GM18505 (cell line): Measurements from ENCODE around the gene CFAP46.
"Not testable (repeated sequence)": the region's sequence is repeated elsewhere in the genome, so short reads cannot be mapped to it uniquely, and the experiment has no call there.

ENCODE experiments used
- ATAC-seq: cut with Tn5 transposase; IDR thresholded peaks from one replicate; pipeline ENCODE4 v1.9.1; 2021; ENCODE audit not compliant: unreplicated experiment
- POLR2A ChIP-seq: IDR thresholded peaks from 4 replicates; pipeline ENCODE4 v1.6.1; 2011; ENCODE audit warnings: borderline replicate concordance; ENCODE audit not compliant: insufficient read depth, insufficient read length; ENCODE audit errors: extremely low read depth

CFAP46 gene

DNA sequence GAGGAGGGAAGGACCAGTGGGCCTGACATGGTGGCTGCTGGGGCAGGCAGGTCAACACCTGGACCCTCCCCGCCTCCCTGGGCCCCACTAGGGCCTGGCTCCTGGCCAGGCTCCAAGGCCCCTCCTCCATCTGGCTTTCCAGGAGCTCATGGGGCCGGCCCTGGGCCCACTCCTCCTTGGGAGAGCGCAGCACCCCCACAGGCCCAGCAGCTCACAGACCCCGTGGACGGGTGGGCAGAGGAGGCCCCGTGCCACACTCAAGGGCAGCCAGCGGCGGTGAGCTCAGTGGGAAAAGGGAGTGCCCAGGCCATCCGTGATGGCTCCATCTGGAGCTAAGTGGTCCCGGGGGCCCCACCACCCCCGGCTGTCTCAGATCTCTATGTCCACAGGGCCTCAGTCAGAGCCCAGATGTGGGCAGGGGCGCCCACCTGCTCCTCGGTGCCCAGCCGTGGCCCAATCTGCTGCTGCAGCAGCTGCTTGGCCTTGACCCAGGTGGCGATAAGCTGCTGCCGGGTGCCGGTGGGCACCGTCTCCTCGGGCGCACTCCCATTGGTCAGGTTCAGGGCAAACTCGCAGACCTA lies 32.8 kb downstream of the CFAP46 start:
- no peak for ATAC-seq
- no peak for TF ChIP-seq POLR2A

DNA sequence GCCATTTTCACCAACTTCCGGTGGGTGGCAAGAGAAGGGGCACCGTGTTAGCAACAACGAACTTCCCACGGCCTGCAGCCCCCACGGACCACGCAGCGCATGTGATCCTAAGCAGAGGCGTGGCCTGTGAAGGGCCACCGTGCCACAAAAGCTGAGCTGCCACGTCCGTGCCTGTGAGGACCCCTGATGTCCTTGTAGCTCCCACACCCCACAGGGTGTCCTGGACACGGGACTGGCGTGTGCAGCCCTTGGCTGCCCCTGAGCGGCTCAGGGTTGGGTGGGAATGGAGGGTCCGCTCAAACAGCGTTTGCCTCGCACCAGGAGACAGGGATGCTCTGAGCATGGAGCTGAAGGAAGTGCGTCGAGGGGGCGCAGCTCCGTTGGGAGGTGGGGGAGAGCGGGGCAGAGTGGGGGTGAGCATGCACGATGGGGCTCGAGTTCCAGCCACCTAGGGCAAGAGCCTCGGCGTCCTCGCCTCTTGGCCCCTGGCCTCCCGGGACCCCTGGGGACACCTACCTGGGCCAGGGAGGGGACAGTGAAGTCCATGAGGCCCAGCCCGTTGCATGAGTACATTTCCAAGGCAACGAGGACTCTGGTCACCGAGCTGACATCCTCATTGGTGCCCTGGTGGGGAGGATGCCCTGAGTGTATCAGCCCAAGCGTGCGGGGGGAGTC lies 33.6 kb downstream of the CFAP46 start:
- no peak for TF ChIP-seq POLR2A
- ATAC-seq = no peak

DNA sequence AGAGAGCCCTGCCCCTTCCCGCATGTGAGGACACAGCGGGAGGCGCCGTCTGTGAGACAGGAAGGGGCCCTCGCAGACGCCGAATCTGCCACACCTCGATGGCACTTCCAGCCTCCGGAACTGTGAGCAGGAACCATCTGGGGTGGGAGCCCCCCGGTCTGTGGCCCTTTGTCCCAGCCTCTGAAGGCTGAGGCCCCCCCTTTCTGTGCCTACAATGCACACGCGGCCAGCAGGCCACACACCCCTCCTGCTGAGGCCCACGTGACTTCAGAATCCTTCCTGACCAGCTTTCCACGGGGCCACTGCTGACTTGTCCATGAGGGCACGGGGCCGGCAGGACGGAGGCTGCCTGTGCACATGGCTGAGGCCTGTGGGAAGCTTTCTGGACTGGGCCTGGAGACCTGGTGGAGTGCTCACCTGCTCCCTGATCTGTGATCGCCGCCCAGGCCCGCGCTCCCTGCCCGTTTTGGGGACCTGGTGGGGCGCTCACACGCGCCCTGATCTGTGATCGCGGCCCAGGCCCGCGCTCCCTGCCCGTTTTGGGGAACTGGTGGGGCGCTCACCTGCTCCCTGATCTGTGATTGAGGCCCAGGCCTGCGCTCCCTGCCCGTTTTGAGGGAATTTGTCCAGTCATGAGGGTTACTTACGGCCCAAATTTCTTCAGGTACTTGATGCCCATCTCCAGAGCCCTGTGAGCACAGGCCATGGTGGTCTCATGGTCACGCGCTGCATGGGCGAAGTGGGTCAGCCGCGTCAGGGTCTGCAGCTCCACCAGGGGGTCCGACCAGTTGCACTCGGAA lies 34.3 kb downstream of the CFAP46 start:
- no peak for ATAC-seq
- TF ChIP-seq POLR2A = no peak

DNA sequence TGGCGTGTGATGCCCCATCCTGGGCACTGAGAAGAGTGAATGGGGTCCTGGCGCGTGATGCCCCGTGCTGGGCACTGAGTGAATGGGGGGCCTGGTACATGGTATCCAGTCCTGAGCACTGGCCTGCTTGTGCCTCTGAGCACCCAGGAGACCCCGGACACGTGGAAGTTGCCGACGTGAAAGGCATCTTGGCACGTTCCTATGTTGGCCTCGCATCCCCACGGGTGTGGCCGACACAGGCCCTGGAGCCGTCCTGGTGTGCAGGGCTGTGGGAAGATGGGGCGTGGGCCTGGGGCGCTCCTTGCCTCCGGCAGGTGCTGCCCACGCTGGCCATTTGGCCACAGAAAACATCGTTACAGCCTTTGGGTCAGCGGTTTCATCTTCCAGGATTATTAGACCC lies 35.5 kb downstream of the CFAP46 start:
- ATAC-seq = no peak
- TF ChIP-seq POLR2A = no peak

DNA sequence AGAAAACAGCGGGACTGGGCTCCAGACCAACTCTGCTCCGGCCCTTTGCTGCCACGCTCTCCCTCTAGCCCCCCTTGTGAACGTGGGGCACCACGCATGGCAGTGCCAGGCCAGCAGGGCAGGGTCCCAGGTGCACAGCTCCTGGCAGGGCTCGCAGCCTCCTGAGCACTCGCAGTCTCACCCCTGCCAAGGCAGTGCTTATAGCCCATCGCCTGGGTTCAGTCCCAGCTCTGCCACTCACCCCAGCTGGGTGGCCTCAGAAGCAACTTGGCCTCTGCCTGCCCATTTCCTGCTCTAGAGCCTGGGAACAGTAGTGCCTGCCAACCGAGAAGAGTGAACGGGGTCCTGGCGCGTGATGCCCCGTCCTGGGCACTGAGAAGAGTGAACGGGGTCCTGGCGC lies 36.3 kb downstream of the CFAP46 start:
- ATAC-seq = no peak
- no peak for TF ChIP-seq POLR2A

DNA sequence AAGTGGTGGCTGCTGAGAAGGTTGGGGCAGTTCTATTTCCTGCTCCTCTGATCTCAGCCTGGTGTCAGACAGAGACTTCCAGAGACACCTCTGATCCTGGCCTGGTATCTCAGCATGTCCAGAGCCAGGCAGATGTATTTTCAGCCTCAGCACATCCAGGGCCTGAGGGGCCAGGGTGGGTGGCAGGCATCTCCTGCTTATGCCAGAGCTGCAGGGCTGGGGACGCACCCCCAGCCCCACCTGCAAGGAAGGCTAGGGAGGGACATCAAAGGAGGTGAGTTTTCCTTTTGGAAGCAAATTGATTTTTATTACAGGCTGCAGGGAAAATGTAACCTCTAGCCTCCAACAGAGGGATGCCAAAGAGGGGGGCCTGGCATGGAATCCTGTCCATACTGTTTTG lies 36.7 kb downstream of the CFAP46 start:
- ATAC-seq = no peak
- no peak for TF ChIP-seq POLR2A

DNA sequence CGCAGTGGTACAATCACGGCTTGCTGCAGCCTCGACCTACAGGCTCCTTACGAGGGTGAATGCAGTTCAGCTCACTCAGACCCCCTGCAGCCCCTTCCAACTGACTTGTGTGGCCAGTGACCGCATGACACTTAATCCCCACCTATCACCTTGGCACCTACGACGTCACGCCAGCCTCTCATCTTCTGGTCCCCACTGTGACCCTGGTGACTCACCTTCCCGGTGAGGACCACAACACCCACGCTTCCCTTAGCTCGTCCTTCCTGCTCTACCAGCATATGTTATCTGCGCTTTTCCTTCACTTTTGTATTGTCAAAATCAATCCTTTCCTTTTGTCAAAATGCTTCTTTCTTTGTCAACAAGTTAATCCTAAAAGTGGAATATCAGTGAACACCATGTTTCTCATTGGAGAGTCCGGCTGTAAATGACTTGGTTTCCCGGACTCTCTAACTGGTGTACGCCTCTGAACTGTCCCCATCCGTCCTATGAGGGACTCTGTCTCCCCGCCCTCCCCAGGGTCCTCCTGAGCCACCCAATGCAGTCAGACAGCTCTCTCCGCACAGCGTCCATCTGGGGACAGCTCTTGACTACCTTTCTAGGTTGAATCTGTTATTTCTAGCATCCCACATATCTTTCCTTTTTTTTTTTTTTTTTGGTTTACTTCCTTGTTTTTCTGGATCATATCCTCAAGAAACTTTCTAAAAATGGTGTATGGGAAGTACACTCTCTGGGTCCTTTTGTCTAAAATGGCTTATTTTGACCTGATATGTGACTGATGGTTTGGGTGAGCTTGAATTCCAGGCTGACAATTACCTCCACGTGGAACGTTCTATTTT lies 37.3 kb downstream of the CFAP46 start:
- ATAC-seq = no peak
- TF ChIP-seq POLR2A = no peak

DNA sequence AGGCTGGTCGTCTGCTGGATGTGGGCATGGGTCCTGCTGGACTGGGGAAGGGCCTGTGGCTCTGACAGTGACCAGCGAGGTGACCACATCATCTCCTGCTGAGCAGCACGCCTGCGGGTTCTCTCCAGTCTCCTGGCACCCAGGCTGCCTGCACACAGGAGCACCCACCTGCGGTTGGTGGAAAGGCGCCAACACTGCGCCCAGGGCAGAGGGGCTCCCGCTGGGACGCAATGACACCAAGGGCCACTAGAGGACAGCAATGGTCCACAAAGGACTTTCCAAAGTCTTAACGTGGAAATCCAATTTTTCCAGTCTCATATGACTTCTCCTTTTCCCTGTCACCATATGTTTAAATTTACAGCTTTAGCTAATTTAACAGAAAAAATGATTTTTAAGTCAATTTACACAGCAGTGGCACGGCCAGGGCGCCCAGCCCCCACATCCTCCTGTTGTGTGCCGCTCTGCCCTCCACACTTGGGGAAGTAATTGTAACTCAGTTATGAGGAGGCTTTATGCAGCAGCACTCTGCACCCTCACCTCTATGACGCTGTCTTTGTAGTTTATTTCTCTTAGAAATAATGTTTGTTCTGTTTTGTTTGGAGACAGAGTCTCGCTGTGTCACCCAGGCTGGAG lies 38.1 kb downstream of the CFAP46 start:
- ATAC-seq = no peak
- no peak for TF ChIP-seq POLR2A

DNA sequence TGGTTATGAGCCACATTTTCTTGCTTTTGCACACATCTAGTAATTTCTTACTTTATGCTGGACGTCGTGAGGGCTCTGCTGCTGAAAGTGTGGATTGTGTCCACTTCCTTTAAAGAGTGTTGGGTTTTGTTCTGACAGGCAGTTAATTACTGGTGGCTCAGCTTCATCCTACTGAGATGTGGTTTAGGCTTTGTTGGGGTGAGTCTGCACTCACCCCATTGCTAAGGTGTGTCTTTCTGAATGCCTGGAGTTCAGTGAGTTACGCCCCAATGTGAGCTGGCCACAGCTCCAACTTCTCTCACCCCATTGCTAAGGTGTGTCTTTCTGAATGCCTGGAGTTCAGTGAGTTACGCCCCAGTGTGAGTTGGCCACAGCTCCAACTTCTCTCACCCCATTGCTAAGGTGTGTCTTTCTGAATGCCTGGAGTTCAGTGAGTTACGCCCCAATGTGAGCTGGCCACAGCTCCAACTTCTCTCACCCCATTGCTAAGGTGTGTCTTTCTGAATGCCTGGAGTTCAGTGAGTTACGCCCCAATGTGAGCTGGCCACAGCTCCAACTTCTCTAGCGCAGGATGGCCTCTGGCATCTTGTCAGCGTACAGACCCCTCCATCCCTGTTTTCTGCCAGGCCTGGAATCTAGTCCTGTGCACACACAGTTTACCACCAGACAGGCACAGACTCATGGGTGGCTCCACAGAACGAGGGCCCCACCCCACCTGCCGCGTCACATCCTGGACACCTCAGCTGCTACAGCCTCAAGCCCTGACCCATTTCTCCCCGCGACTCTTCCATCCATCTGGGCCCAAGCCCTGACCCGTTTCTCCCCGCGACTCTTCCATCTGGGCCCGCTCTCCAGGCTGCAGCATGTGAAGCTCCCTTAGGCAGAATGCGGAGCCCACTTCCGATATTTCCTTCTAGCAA lies 39.5 kb downstream of the CFAP46 start:
- not testable (repeated sequence) for ATAC-seq

DNA sequence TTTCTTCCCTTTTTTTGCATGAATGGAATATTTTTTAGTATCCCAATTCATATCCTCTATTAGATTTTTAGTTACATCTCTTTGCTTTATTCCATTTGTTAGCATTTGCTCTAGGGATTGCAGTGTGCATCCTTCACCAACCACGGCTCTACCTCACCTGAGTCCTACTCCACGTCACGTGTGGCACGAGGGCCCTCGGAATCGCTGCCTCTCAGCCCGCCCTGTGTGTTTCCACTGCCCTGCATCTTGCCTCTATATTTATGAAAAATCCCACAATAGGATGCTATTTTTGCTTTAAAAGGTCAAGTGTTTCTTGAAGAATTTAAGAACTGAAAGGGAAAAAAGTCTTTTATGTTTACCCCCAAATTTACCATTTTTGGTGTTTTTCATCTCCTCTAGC lies 41.0 kb downstream of the CFAP46 start:
- TF ChIP-seq POLR2A = no peak
- ATAC-seq = no peak

DNA sequence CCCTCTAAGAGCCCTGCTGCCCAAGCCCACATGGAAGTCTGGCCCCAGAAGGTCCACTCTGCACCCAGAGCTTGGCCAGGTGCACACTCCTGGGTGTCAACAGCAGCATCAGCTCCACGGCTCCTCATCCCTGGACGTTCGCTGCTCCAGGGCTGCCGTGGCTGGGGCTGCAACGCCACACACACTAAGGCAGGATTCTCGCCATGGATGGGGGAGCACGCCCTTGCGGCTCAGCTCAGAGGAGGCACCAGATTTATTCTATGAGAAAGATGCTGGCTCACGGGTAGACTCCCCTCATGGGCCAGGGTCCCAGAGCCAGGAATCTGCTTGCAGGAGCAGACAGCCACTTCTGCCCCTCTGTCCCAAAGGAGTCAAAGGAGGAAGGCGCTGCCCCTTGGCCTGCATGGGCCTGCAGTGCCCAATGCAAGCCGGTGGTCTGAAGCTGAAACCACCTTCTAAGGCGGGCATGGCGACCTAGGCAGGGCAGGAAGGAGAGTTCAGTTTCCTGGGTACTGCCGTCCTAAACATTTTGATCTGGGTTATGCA lies 42.1 kb downstream of the CFAP46 start:
- no peak for TF ChIP-seq POLR2A
- ATAC-seq = no peak

DNA sequence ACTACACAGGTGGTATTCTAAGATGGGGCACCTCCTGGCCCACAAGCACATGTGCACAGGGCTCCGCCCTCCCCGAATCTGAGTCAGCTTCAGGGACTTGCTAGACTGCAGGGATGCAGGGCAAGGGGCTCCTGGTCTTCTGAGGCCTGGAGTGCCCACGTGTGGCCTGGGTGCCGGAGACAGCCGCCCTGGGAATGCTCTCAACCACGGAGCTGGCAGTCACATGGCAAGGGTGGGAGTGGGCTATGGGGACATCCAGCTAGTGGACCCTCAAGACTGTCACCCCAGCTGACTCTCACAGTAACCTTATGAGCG lies 42.7 kb downstream of the CFAP46 start:
- no peak for ATAC-seq
- no peak for TF ChIP-seq POLR2A

DNA sequence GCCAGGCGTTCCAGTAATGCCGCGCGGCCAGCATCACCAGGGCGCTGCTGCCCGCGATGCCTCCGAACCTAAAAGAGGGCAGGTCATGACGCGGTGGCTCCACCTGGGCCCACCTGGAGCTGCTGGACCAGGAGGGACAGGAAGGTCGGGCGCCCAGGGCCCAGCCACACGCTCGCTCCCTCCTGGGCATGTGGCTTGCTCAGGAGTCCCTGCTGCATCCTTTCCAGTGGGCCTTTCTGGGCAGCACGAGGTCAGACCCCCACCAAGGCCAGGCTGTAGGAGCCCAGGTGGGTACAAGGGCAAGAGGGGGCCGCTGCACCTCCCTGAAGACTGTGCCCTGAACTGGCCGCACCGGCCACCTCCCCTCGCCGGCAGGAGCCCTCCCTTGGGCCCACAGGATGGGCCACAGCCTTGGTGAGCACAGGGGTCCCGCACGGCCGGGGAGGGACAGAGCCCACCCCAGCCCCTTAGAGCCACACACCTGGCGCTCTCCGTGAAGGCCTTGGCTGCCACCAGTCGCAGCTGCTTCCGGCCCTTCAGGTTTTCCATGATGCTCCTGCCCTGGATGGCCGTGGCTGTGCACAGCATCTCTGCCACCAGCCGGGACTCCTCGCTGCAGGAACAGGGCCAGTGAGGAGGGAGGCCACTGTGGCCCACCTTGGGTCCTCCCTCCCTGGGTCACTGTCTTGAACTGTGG lies 43.2 kb downstream of the CFAP46 start:
- ATAC-seq = no peak
- no peak for TF ChIP-seq POLR2A
